Keratinocyte (primary cell): Measurements from ENCODE around the gene ZNF212.

Experiments
- EZH2 ChIP-seq: IDR thresholded peaks from one replicate; pipeline ENCODE4 v1.6.1; 2012; ENCODE audit warnings: inconsistent platforms, mild to moderate bottlenecking, low read length, moderate library complexity
- TF ChIP-seq, protein P1 (sequence below), 3 experiments: IDR thresholded peaks in 1 of 3; conservative IDR thresholded peaks in 1 of 3; optimal IDR thresholded peaks in 1 of 3; 2 replicates in 2 of 3; 3 replicates in 1 of 3; pipeline versions ENCODE3 to v1.5.1; 2011; ENCODE audit warnings: low read length in 3 of 3, mild to moderate bottlenecking in 3 of 3, moderate library complexity in 2 of 3, control low read depth in 1 of 3, inconsistent platforms in 1 of 3; ENCODE audit not compliant: insufficient read depth in 2 of 3; ENCODE audit errors: extremely low read depth in 1 of 3

DNA sequence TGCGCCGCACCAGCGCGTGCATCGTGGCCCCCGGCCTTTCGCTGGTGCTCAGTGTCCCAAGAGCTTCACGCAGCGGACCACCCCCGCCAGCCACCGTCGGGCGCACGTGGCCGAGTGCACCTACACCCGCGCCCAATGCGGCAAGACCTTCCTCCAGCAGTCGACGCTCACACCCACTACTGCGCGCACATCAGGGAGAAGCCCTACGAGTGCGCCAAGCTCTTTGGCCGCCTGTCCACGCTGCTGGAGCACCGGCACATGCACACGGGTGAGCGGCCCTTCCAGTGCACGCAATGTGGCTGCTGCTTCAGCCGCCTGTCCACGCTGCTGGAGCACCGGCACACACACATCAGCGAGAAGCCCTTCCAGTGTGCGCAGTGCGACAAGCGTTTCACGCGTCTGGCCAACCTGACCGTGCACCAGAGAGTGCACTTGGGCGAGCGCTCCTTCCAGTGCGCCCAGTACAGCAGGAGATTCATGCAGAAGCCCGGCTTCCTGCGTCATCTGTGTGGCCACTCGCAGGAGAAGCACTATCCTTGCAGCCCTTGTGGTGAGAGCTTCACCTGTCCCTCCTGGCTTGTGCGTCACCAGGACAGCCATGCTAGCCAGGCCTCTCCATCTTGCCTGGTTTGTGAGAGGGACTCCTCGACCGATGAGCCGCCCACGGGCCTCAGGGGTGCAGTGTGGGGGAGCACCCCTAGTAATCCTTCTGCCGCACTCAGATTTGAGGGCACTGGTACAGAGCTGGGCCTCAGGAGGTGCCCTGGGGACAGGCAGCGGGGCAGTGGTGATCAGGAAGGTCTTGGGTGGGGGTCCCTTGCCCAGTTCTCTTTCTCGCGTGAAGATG, 55.4 kb downstream of the ZNF212 start:
- TF ChIP-seq, protein P1, sequence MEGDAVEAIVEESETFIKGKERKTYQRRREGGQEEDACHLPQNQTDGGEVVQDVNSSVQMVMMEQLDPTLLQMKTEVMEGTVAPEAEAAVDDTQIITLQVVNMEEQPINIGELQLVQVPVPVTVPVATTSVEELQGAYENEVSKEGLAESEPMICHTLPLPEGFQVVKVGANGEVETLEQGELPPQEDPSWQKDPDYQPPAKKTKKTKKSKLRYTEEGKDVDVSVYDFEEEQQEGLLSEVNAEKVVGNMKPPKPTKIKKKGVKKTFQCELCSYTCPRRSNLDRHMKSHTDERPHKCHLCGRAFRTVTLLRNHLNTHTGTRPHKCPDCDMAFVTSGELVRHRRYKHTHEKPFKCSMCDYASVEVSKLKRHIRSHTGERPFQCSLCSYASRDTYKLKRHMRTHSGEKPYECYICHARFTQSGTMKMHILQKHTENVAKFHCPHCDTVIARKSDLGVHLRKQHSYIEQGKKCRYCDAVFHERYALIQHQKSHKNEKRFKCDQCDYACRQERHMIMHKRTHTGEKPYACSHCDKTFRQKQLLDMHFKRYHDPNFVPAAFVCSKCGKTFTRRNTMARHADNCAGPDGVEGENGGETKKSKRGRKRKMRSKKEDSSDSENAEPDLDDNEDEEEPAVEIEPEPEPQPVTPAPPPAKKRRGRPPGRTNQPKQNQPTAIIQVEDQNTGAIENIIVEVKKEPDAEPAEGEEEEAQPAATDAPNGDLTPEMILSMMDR (optimal IDR thresholded peaks at IDR 0.05 in 1 of 3, IDR thresholded peaks at IDR 0.05 in 1 of 3, conservative IDR thresholded peaks at IDR 0.05 in 1 of 3; ENCODE audit: extremely low read depth in 1 of 3, insufficient read depth in 2 of 3, low read length in 3 of 3): no peak
- TF ChIP-seq EZH2: no peak
